HEK293 (cell line): ENCODE results near the gene PARP6.

ENCODE experiments used
- CTCF ChIA-PET: fragments of 350-600 bp; formaldehyde crosslinking; extraction: SDS; loops from one replicate; lab custom pipeline; 2021; ENCODE audit warnings: antibody characterized with exemption; lab: Yijun Ruan, JAX
- POLR2A ChIA-PET: fragments of 300-600 bp; formaldehyde crosslinking; extraction: SDS; loops from one replicate; lab custom pipeline; 2020; ENCODE audit warnings: antibody characterized with exemption, inconsistent platforms; lab: Yijun Ruan, JAX
- H3K27ac ChIP-seq: fragments of 200-500 bp; sonication (Bioruptor generic); 2 replicates; pipeline ENCODE4 v1.5.1; 2014; ENCODE audit warnings: low read depth, low read length, control low read depth, inconsistent platforms; ENCODE audit errors: extremely low read depth
- H3K36me3 ChIP-seq, 2 experiments: fragments of 200-500 bp in 1 of 2; sonication (Bioruptor generic) in 1 of 2; 1 replicate in 1 of 2; 2 replicates in 1 of 2; pipeline ENCODE4 v1.5.1; 2014 to 2017; ENCODE audit warnings: inconsistent platforms in 2 of 2, low read length in 2 of 2; ENCODE audit not compliant: control insufficient read depth in 2 of 2, insufficient read depth in 1 of 2
- H3K4me1 ChIP-seq: fragments of 200-500 bp; sonication (Bioruptor generic); 2 replicates; pipeline ENCODE4 v1.5.1; 2014; ENCODE audit warnings: mild to moderate bottlenecking, low read length, inconsistent platforms; ENCODE audit not compliant: control insufficient read depth, insufficient read depth
- H3K4me3 ChIP-seq: 2 replicates; pipeline ENCODE4 v1.5.1; 2011; ENCODE audit warnings: low read depth, mild to moderate bottlenecking, control low read depth, low read length, moderate library complexity
- H3K9me3 ChIP-seq: fragments of 200-500 bp; sonication (Bioruptor generic); 2 replicates; pipeline ENCODE4 v1.5.1; 2014; ENCODE audit warnings: low read depth, low read length, inconsistent platforms; ENCODE audit not compliant: control insufficient read depth, insufficient read depth
- BCL11A ChIP-seq: fragments of 450-650 bp; formaldehyde crosslinking; IDR thresholded peaks from 2 replicates; pipeline ENCODE4 v1.5.1; 2016; ENCODE audit warnings: low read depth, missing biosample characterization, missing genetic modification characterization
- GLIS2 ChIP-seq: fragments of 450-650 bp; formaldehyde crosslinking; IDR thresholded peaks from 2 replicates; pipeline ENCODE4 v1.5.1; 2016; ENCODE audit warnings: missing biosample characterization, missing genetic modification characterization
- PRDM10 ChIP-seq: fragments of 450-650 bp; formaldehyde crosslinking; IDR thresholded peaks from 2 replicates; pipeline ENCODE4 v1.5.1; 2016; ENCODE audit warnings: missing biosample characterization, missing genetic modification characterization
- SCRT1 ChIP-seq: fragments of 450-650 bp; formaldehyde crosslinking; IDR thresholded peaks from 2 replicates; pipeline ENCODE4 v1.5.1; 2016; ENCODE audit warnings: missing biosample characterization, missing genetic modification characterization, borderline replicate concordance
- SCRT2 ChIP-seq: fragments of 450-650 bp; formaldehyde crosslinking; IDR thresholded peaks from 2 replicates; pipeline ENCODE4 v1.5.1; 2016; ENCODE audit warnings: missing biosample characterization, missing genetic modification characterization
- ZBTB6 ChIP-seq: fragments of 450-650 bp; formaldehyde crosslinking; IDR thresholded peaks from 2 replicates; pipeline ENCODE4 v1.5.1; 2017; ENCODE audit warnings: missing biosample characterization, missing genetic modification characterization
- ZNF114 ChIP-seq: fragments of 450-650 bp; formaldehyde crosslinking; IDR thresholded peaks from 2 replicates; pipeline ENCODE4 v1.5.0; 2017; ENCODE audit warnings: missing biosample characterization, missing genetic modification characterization
- ZNF280C ChIP-seq: fragments of 450-650 bp; formaldehyde crosslinking; IDR thresholded peaks from 2 replicates; pipeline ENCODE4 v1.5.1; 2016; ENCODE audit warnings: missing biosample characterization, missing genetic modification characterization
- ZNF501 ChIP-seq: fragments of 450-650 bp; formaldehyde crosslinking; IDR thresholded peaks from 2 replicates; pipeline ENCODE4 v1.5.1; 2016; ENCODE audit warnings: missing biosample characterization, missing genetic modification characterization

The PARP6 gene

GRCh38 chr15:72202801-72203506, 69.4 kb downstream of the PARP6 start:
- no peak for TF ChIP-seq ZBTB6 (tag by site-specific recombination)
- TF ChIP-seq PRDM10 (tag by site-specific recombination): peak; percentile 93
- TF ChIP-seq, all 188 proteins: peak for 1
- no peak overlapping the region for H3K4me3 ChIP-seq
- peak overlapping the region; percentile 51; the same call in 1 of the 2 replicates for H3K27ac ChIP-seq
- ChIA-PET CTCF (interaction anchor here (1.4 to 1.6 kb wide), 2 partner anchors 24 to 70 kb away, joined by 3 to 4 read pairs; no protein-coding TSS in a partner anchor), POLR2A (no interaction called here)
- no peaks in the 10 kb centered on the region; the same call in 1 of the 2 replicates for H3K4me1 ChIP-seq
- no peaks in the 10 kb centered on the region for H3K9me3 ChIP-seq
- peaks cover 80 to 99% of the 10 kb centered on the region in 2 experiments for H3K36me3 ChIP-seq

- ChIA-PET CTCF (interaction anchor here (0.6 to 1.6 kb wide), 3 partner anchors 24 to 71 kb away, joined by 3 to 4 read pairs (median 3); no protein-coding TSS in a partner anchor), POLR2A (interaction anchor here (1.0 kb wide), 1 partner anchor 24 kb away, joined by 3 read pairs; no protein-coding TSS in a partner anchor)
- H3K36me3 ChIP-seq: peaks cover 74 to 93% of the 10 kb centered on the region in 2 experiments
- TF ChIP-seq GLIS2 (tag by site-specific recombination) (peak; percentile 33; the same call in 1 of the 2 replicates), ZNF280C (tag by site-specific recombination) (no peak), ZNF114 (tag by site-specific recombination) (no peak)
- no peaks in the 10 kb centered on the region; the same call in 1 of the 2 replicates for H3K4me1 ChIP-seq
- no peaks in the 10 kb centered on the region for H3K9me3 ChIP-seq
- H3K27ac ChIP-seq: peak overlapping the region; percentile 17; the same call in 1 of the 2 replicates
- no peak overlapping the region for H3K4me3 ChIP-seq
These were observed 70.1 kb downstream of the PARP6 start for GRCh38 chr15:72202302-72202701.

- H3K4me1 ChIP-seq: no peaks in the 10 kb centered on the region; the same call in 1 of the 2 replicates
- peaks cover 73 to 84% of the 10 kb centered on the region in 2 experiments for H3K36me3 ChIP-seq
- ChIA-PET POLR2A (interaction anchor here (0.6 to 3.0 kb wide), 4 partner anchors 25 to 514 kb away, joined by 3 to 22 read pairs (median 8); partner anchors contain the start of gene PKM), CTCF (interaction anchor here (0.9 to 4.3 kb wide), 6 partner anchors 14 to 259 kb away, joined by 3 to 35 read pairs (median 4); no protein-coding TSS in a partner anchor)
- no peaks in the 10 kb centered on the region for H3K9me3 ChIP-seq
- H3K4me3 ChIP-seq: no peak overlapping the region
- TF ChIP-seq ZNF501 (tag by site-specific recombination) (no peak), SCRT1 (tag by site-specific recombination) (peak; percentile 100), SCRT2 (tag by site-specific recombination) (peak; percentile 99), BCL11A (0 out of 2 replicates have a peak, but pooled peaks have one; percentile 6)
- TF ChIP-seq, all 188 proteins: peak for 3
- H3K27ac ChIP-seq: peak overlapping the region; percentile 49; the same call in 1 of the 2 replicates
These were observed 70.9 kb downstream of the PARP6 start for GRCh38 chr15:72201391-72201921.
